ENCODE results near the gene TPT1. TPM values are rescaled to one million over a fixed set of nuclear protein-coding genes. Genes with fewer than 3 reads are reported as not detected.

The TPT1 gene
- total and polyA plus RNA-seq, 9 of the 15 experiments (the other 6 are each of a cell fraction or from before 2014, with no cell fraction given), result 602 to 2,508 (median 1,784) TPM

GRCh38 chr13:45353895-45354294, 12.9 kb upstream of the TPT1 start (continued):
- TF ChIP-seq ZBTB40 (IDR thresholded peaks at IDR 0.05) (no peak), ZBTB40 (CRISPR knock-in tag; IDR thresholded peaks at IDR 0.05) (no peak), ZEB2 (IDR thresholded peaks at IDR 0.05) (no peak)
